Posterior vena cava (tissue), 2 donors: ENCODE measurements around the gene MAD1L1. TPM values are rescaled to one million over a fixed set of nuclear protein-coding genes. Genes with fewer than 3 reads are reported as not detected.

ENCODE experiments used
- DNase-seq: peaks from one replicate; pipeline ENCODE4 v3.0.0-alpha.2; 2020; ENCODE audit warnings: low spot score
- intact Hi-C, 2 donors: fragments of 100-400 bp; cut with DNase I; formaldehyde crosslinking; loops; one replicate each; pipeline versions ENCODE4 v1.14.1 to v1.14.2; 2022 to 2023
- total RNA-seq, 2 donors: library from RNA; stranded (reverse); fragmentation: NEBNext Ultra II Directional; extraction: Animal tissue kit (Norgen Biotek cat#: 25700); gene quantifications; one replicate each; pipeline ENCODE4 v1.2.1, GENCODE V29; 2021
- donor health status: DM: yes; HTN: yes; CAD: no.
- donor health status: DM: yes; HTN: yes; CAD: no.

The MAD1L1 gene
- total RNA-seq, 2 donors from 2014 or later, result 17.3 to 24.7 TPM

DNA sequence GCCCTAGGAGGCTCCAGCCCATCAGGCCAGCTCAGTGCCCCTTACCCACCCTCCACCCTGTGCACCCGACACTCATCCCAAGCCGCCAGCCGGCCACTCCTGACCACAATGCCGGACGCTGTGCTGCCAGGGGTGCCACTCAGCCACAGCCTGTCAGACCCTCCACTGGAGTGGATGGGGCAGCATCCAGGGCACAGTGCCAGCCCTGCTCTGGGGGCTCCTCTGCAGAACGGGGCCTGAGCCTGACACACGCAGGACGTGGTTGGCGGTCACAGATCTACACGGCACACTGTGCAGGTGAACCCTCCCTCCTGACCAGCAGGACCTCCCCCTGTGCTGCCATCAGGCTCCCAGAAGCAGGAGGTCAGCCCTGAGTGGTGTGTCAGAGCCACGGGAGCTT lies 114.7 kb downstream of the MAD1L1 start:
- DNase-seq, result no peak
- intact Hi-C loops, result no loop called here

DNA sequence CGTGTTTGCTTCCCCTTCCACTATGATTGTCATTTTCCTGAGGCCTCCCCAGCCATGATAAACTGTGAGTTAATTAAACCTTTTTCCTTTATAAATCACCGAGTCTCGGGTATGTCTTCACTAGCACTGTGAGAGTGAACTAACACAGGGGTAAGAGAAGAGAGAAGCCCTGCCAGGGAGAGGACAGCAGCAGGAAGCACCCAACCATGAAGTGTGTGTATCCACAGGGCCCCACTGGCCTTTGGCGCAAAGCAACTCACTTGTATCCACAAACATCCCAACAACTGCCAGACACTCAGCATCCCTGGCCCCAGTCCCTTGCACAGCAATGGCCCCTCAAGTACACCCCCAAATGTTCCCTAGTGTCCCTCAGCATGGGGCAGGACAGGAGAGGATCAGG lies 115.1 kb downstream of the MAD1L1 start:
- intact Hi-C loops, result no loop called here
- DNase-seq, result no peak

DNA sequence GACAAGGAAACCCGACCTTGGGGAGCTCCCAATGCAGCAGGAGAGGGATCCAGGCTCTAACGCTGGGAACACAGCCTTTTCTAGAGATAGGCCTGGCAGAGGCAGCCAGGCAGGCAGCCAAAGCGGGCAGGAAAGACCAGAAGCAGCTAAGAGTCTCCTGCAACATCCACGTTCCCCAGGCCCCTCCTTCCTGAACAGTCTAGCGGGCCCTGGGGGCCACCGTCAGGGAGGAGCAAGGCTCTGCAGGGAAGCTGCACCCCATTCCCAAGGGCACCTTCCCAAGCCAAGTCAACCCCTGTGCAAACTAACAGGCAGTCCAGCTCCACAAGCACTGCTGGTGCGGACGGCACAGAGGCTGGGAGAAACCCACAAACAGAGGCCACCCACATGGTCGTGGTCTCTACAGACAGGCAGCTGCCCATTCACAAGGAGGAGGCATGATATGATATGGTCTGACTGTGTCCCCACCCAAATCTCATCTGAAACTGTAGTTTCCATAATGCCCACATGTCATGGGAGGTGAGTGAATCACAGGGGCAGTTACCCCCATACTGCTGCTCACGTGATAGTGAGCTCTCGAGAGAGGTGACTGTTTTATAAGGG lies 115.7 kb downstream of the MAD1L1 start:
- no peak for DNase-seq
- intact Hi-C loops, result no loop called here

DNA sequence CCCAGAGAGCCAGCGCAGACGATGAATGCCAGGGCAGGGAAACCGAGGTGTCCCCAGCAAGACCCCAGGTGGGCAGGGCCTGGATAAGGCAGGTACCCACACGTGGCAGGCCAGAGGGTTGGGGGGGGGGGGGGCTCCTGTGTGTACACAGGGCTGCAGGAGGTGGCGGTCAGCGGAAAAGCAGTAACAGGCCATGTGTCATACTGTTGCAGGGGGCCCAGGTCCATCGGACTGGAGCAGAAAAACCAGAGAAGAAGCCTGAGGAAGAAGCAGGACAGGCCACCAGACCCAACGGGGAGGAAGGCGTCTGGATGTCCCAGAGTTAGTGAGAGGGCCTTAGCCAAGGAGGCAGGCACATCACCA lies 116.3 kb downstream of the MAD1L1 start:
- DNase-seq, result no peak
- intact Hi-C loops, result no loop called here

DNA sequence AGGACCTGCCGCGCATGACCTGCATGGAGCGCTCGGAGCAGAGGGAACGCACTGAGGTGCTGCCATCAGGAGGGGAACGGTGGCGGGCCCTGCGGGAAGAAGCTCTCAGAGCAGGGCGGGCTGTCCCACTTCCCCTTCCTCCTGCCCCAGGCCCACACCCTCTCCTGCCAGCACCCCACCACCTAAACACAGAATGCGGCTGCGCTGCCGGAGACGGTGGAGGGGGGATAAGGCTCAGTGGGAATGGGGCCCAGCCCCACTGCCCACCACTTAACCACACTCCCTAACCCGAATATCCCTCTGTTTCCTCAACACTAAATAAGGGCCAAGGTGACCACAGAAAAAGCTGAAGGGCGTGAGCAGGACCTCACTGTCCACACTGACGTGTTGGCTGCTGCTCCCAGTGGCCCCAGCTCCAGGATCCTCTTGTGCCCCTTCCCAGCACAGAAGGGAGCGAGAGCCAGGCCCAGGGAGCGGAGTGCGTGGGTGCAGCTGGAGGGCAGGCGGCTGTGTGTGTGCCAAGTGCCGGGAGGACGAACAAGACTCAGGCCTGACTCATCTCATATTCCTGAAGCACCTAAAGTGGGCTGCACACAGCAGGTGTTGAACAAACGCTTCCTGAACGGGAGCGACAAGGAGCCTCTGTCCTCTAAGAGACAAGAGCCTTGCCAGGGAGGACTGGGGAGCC lies 116.8 kb downstream of the MAD1L1 start:
- intact Hi-C loops, result no loop called here
- no peak for DNase-seq

DNA sequence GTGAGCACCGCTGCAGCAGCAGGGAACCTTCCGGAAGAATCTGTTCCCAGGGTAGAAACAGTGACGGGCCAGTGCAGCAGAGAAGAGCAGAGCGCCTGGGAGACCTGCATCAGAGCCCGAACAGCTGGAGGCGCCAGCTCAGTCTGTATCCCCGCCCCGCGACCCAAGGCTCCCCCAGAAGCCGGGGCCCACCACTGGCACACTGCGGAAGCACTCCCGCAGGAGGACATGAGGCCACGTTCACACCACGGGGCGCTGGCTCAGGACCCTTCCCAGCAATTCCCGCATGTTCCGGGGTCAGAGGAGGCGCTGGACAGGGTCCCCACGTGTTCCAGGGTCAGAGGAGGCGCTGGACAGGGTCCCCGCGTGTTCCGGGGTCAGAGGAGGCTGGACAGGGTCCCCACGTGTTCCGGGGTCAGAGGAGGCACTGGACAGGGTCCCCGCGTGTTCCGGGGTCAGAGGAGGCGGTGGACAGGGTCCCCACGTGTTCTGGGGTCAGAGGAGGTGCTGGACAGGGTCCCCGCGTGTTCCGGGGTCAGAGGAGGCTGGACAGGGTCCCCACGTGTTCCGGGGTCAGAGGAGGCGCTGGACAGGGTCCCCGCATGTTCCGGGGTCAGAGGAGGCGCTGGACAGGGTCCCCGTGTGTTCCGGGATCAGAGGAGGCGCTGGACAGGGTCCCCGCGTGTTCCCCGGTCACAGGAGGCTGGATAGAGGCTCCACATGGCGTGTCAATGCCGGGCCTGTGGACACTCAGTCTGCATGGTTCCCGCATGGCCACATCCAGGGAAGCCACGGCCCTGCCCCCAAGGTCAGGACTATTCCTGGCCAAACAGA lies 117.6 kb downstream of the MAD1L1 start:
- no peak for DNase-seq
- intact Hi-C loops, result no loop called here

DNA sequence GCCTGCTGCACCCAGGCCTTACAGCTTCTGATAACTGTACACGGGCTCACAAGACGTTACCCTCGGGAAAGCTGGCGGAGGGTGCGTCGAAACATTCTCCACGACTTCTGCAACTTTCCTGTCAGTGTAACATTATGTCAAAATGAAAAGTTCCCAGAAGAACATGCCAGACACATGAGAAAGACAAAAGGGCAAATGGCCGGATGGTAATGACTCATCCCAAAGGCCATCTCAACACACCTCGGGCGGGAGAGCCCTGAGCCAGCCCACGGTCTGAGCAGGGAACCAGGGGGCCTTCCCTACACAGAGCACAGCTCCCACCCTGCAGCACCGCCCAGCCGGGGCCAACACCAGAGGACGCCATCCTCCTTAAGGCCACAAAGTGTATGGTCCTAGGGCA lies 118.7 kb downstream of the MAD1L1 start:
- DNase-seq, result no peak
- intact Hi-C loops, result no loop called here

DNA sequence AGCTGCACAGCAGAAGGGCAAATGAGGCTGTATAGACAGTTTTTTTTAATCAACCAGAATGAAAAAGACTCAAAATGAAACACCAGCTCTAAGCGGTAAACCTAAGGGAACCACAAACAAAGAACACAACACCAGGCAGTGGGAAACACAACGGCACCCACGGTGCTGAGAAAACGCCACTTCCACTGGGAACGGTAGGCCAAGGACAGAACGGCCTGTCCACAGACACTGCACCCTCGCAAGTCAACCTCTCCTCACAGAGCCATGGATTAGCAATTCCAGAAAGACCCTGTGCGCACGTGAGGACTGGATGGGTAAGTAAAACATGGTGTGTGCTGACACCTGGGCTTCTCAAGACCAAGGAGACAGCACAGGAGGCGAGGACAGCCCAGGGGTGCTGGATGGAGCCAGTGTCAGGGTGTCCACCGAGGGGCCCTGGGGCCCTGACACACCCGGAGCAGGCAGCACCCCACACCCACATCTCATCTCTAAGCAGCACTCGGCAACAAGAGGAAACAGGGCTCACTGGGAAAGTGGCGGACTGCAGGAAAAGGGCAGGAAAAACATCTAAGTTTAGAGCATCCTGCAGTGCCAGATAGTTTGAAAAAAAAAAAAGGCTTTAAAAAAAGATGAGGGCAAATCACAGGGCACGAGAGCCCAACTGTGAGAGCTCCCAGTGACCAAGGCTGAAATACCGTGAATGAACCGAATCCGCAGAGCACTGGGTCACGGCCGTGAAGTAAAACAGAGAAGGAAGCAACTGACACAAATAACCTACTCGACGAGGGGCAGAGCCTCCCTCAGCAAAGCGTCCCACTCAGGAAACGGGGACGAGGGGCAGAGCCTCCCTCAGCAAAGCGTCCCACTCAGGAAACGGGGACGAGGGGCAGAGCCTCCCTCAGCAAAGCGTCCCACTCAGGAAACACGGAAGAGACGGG lies 120.2 kb downstream of the MAD1L1 start:
- intact Hi-C loops, result no loop called here
- no peak for DNase-seq

DNA sequence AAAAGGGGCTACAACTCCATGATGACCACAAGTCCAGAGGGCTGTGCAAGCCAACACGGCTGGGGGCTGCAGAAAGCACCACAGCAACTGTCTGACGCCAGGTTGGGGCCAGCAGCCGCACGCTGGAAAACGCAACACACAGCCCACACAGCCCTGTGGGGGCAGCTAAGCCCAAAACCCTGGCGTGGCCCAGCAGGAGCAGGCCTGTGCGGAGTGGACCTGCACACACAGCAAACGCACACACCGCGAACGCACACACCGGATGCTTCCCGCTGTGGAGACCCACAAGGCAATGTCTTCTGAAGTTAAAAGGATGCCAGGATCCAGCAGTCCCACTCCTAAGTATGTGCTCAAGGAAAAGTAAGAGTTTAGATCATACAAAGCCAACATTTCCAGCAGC lies 121.2 kb downstream of the MAD1L1 start:
- intact Hi-C loops, result no loop called here
- DNase-seq, result no peak

DNA sequence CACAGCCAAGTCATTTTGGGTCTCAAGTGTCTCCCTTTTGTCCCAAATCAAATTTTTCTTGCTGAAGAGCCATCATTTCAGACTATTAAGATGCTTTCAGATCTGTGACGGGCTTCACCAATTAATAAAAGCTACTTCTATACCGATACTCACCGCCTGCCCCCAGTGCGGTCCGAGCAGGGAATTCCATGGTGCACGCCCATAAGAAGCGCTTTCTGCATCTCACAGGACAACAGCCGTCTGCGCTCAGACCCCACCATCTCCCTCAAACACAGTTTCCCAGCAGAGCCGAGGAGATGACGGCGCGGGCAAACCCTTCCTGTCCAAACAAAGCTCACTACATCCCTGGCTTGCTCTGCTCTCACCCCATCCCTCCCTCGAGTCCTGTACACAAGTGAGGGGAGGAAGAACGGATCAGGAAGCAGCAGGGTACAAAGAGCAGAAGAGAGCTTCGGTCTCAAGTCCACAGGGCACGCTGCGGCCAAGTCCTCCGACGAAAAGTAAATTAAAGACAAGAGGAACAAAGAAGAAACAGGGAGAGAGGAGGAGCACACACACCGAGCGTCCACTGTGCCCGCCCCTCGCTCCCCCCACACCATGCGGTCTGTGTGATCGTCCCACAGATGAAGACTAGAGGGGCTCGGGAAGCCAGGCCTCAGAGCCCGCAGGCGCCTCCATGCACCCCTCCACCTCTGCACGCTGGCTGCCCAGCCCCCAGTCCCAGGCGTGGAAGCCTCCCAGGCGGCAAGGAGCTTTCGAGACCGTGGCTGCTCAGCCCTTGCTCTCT lies 121.9 kb downstream of the MAD1L1 start:
- DNase-seq, result no peak
- intact Hi-C loops, result no loop called here

DNA sequence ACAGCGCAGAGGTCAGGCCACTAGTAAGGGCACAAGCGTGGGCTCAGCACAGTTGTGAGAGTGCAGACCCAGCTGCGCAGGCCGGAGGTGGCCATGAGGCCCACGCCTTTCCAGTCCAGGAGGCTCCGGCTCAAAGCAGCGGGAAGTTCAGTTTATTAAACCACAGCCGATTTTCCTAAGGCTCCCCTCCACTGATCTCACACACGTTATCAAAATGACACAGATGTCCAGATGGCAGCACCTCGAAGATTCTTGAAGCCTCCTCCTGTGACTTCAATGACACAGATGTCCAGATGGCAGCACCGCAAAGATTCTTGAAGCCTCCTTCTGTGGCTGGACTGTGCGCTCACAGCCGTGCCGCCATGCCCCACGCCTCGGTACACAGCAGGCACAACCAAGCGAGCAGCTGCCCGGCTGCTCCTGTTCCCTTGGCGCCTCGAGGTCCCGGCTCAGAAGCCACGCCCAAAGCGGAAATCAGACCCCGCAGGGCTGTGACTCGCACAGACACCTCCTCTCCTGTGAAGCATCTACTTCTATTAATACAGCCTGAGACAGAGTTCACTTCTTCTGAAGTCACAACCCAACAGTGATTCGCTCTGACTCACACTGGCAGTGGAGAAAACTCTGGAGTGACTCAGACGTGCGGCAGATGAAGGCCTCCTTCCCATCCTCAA lies 122.7 kb downstream of the MAD1L1 start:
- intact Hi-C loops, result no loop called here
- no peak for DNase-seq

DNA sequence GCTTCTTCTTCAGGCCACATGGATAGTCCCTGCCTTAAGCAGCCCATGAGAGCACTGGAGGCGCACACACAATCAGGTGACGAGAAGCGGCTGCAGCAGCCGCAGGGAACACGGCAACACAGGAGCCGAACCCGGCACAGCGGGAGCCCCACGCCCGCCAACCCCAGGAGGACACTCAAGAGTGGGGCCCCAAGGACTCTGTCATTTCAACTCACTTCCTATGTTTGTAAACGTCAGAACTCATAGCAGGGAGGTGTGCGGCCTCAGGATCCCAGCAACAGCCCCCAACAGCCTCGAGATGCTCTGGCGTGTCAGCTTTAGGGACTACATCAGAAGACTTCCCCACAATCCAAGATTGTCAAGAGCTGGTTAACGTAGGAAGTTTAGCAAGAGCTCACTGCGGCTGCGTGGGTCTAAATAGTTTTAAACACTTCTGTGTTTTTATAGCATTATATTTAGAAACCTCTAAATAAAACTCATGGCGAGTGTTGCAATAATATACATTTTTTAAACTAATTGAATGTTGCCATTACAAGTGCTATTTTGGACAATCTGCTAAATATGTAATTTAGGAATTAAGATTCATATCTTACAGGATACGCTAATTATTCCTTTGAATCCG lies 123.4 kb downstream of the MAD1L1 start:
- intact Hi-C loops, result no loop called here
- DNase-seq, result no peak

DNA sequence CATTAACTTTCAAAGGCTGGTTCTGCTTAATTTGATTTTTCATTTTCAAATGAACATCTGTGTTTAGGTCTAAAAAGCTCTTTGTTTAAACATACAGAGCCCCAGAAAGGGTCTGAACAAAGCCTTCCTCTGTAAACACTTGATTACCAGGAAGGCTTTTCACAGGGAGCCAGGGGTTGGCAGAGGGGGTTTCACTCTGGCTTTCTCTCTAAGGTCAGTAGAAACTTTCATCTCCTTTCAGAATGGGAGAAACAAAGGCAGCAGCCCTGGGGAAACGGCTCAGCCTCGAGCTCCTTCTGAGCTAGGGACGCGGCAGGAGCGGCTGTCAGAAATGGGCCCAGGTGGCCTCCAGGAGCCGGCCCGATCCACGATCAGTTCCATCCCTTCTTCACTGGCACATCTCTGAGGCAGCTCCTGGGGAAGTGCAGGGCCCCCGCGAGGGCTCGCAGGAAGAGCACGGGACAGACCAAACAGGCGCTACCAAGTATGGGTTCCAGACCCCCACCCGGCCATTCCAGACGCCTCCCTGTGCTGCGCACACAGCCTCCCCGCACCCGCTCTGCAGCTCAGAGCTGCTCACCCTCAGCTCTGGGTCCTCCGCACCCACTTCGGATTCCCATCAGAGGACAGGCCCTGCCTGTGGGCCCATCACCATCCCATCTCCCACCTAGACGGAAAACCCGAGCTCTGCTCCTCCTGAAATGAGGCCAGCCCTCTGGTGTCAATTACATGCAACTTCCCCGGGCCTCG lies 124.1 kb downstream of the MAD1L1 start:
- no peak for DNase-seq
- intact Hi-C loops, result no loop called here

DNA sequence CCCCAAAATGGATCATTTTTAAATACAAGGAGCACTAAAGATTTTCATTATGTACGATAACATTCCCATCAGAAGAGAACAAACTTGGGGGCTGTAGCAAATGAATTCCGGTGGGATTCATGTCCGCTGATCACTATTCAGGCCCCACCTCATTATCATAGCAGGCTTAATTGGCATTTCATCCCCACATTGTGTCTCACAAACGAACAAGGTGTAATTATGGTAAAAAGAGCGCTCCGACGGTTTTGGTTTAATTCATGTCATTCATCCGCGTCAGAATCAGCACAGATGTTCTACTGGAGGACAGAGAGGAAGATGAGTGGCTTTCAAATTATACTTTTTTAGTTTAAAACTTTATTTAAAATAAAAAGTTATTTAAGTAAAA lies 124.7 kb downstream of the MAD1L1 start:
- intact Hi-C loops, result no loop called here
- no peak for DNase-seq

DNA sequence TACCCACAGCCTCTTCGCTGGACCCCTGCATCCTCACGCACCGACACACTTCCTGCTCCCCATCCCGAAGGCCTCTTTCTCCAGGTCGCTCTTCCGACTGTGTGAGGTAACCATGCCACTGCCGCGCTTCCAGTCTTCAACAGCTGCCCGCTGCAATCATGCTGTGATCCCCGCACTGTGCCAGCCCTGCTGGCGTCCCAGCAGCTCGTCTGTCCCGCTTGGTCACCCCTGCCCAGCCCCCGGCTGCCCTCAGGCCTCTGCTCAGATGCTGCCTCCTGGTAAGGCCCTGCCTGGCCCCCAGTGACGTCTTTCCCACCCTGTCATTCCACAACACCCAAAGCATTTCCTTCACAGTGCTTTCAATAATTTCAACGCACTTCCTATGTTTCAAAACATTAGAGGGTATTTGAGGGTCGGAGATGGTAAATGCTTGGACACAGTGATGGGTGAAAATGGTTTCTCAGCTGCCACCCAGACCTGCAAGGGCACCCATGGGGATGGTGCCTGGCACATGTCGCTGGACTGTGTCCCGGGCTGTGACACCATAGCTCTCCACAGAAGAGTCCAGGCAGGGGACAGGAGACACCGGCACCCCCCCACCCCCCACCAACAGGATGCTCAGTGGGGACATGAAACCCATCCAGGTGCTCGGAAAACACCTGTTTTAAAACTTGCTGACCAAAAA lies 125.2 kb downstream of the MAD1L1 start:
- DNase-seq, result no peak
- intact Hi-C loops, result no loop called here

DNA sequence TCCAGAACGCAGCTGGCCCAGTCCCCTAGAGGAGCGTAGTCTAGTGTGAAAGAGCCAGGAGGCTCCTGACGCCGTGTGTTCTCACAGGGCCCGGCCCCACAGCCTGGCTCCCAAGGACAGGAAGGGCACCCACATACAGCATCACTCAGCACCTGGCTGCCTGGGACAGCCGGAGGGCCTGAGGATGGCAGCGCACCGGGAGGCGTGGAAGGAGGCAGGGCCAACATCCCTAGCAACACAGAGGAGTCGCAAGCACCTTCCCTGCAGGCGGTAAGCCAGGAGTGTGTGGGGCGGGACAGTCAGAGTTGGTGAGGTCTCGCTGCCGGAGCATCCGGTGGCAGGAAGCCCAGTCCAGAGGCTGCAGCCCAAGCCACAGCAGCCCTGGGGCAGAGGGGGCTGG lies 125.8 kb downstream of the MAD1L1 start:
- DNase-seq, result no peak
- intact Hi-C loops, result no loop called here

DNA sequence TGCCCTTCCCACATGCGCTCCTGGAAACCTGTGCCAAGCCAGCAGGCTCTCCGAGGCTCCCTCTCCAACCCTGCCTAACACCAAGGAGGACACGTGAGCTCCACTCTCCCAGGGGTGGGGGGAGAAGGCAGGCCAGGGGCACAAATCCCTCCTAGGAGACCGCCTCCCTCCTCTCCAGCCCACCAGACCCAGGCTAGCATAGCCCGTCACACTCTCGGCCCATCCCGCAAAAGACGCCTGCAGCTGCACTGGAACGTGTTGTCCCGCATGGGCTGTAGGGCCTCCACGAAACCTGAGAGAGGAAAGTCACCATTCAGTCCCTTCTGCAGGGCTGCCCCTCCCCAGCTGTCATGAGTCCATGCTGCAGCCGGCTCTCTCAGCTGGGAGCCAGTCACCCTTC lies 126.3 kb downstream of the MAD1L1 start:
- intact Hi-C loops, result no loop called here
- DNase-seq, result no peak
